ENCODE data around the gene KDM5C. TPM values are rescaled to one million over a fixed set of nuclear protein-coding genes. Genes with fewer than 3 reads are reported as not detected.

KDM5C gene
- total and polyA plus RNA-seq, 9 of the 15 experiments (the other 6 are each of a cell fraction or from before 2014, with no cell fraction given) = 0.62 to 136 (median 52.4) TPM

GRCh38 chrX:53186351-53186750 lies 38.7 kb downstream of the KDM5C start:
- no peak overlapping the region for H2AFZ ChIP-seq (ENCODE audit: low read depth, low read length)
- ChIA-PET CTCF (ENCODE audit: low intra/inter-chr PET ratio) (no interaction called here), POLR2A (interaction anchor here (0.8 kb wide), 1 partner anchor 26 kb away, joined by 3 read pairs; no protein-coding TSS in a partner anchor)
- no peaks in the 10 kb centered on the region for H3K9me3 ChIP-seq (replicated peaks; ENCODE audit: control insufficient read depth, insufficient read depth, low read depth, low read length)
- BruUV-seq (replicated peaks) = no TSS peak
- no peaks in the 10 kb centered on the region for H3K79me2 ChIP-seq (ENCODE audit: control insufficient read depth, insufficient read depth, low read length)
- no peak for DNase-seq (ENCODE audit: extremely low read depth in 1 of 4, low spot score in 3 of 4)
- TF ChIP-seq RBM25 (IDR thresholded peaks at IDR 0.05; ENCODE audit: low read depth, low read length, severe bottlenecking) = no peak
- no peak for TF ChIP-seq COPS2 (conservative IDR thresholded peaks at IDR 0.05)
- no peak for TF ChIP-seq DNMT1 (IDR thresholded peaks at IDR 0.05)
- TF ChIP-seq ZNF224 (CRISPR knock-in tag; IDR thresholded peaks at IDR 0.05) = no peak
- no peak for TF ChIP-seq GABPA (tag; conservative IDR thresholded peaks at IDR 0.05; ENCODE audit: low read depth)
- no peak for TF ChIP-seq SMAD1 (IDR thresholded peaks at IDR 0.05; ENCODE audit: low read depth, low read length, partially characterized antibody)
- TF ChIP-seq ZNF146 (CRISPR knock-in tag; IDR thresholded peaks at IDR 0.05; ENCODE audit: unreplicated experiment) = no peak
- TF ChIP-seq CTCFL (IDR thresholded peaks at IDR 0.05; ENCODE audit: borderline replicate concordance, insufficient read depth, low read depth, low read length, poor library complexity, severe bottlenecking) = no peak
- TF ChIP-seq MBD1 (CRISPR knock-in tag; IDR thresholded peaks at IDR 0.05) = no peak
- TF ChIP-seq JUNB (CRISPR knock-in tag; conservative IDR thresholded peaks at IDR 0.05) = no peak
- H3K9me1 ChIP-seq (ENCODE audit: control insufficient read depth, insufficient read depth, low read length) = no peaks in the 10 kb centered on the region
- no peak overlapping the region for H3K27ac ChIP-seq (ENCODE audit: extremely low read depth, low read depth, low read length)
- no peak overlapping the region for H3K9ac ChIP-seq (ENCODE audit: insufficient read depth in 1 of 2, low read depth in 2 of 2, low read length in 2 of 2)
- in situ Hi-C loops (cut with MboI) = no loop called here
- H3K4me3 ChIP-seq = no peak overlapping the region
- no peaks in the 10 kb centered on the region for H3K27me3 ChIP-seq (ENCODE audit: control insufficient read depth in 2 of 2, insufficient read depth in 2 of 2, low read length in 2 of 2)
- ATAC-seq = no peak
- FAIRE-seq = no peak
- 0 out of 2 replicates have a peak, but pooled peaks cover 7% of the 10 kb centered on the region for H4K20me1 ChIP-seq (replicated peaks; ENCODE audit: control insufficient read depth, insufficient read depth, low read length)
- no peak overlapping the region for H3K4me2 ChIP-seq (ENCODE audit: insufficient read depth, low read length)
- no peaks in the 10 kb centered on the region for H3K36me3 ChIP-seq (ENCODE audit: control insufficient read depth, insufficient read depth, low read length)
- intact Hi-C loops (cut with micrococcal nuclease) = no loop called here
- 0% methylated on average over 2 of the region's 2 CpGs for WGBS (ENCODE audit: insufficient coverage, low coverage, missing lambda C conversion rate)
- no peaks in the 10 kb centered on the region for H3K4me1 ChIP-seq (replicated peaks in 1 of 2; ENCODE audit: control insufficient read depth in 2 of 2, insufficient read depth in 2 of 2, low read length in 2 of 2)
